Astrocyte of the hippocampus (primary cell): ENCODE measurements around the gene DTX1.
A peak's percentile ranks its signal among the peaks of the same experiment; 100 is the strongest.

Source experiments
- DNase-seq: peaks from one replicate; pipeline ENCODE4 v3.0.0; 2011; ENCODE audit warnings: low read depth, low spot score

DTX1 gene

DNA sequence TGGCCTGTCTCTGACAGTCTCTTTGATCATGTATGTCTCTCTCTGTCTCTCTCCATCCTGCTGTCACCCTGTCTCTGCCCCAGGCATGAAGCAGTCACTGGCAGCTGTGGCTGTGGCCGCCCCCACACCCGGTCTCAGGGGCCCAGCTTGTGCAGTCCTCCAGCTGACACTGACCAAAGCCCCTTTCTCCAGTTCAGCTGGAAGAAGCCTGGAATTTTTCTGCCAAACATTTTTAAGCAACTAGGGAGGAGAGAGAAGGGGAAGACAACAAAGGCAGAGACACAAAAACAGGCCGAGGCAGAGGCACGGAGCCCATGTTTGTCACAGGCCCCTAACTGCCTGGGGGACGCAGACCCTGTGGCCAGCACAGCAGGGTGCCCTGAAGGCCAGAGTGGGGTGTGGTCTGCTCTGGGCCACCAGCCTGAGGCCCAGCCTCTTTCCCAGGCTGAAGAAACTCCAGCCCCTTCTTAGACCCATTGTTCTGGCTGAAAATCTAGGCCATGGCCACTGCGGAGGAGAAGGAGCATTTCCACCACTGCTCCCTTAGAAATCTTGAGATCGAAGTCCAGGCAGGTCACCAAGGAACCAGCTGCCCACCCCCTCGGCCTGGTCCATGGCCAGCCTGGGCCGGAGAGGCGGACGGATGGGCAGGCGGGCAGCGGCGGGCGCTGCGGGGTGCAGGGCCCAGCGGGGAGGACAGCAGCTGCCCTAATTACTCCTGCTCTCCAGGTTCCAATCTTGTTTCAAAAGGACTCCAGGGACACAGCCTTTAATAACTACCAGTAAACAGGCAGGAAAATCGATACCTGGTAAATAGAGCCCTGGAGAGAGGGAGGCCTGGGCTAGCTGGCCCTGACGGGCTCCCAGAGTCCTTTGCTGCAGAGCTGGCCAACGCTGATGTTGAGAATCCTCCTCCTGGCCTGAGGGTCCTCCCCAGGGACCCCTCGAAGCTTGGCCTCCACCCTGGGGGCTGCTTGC is 14.9 kb downstream of the DTX1 start:
- DNase-seq, result no peak

DNA sequence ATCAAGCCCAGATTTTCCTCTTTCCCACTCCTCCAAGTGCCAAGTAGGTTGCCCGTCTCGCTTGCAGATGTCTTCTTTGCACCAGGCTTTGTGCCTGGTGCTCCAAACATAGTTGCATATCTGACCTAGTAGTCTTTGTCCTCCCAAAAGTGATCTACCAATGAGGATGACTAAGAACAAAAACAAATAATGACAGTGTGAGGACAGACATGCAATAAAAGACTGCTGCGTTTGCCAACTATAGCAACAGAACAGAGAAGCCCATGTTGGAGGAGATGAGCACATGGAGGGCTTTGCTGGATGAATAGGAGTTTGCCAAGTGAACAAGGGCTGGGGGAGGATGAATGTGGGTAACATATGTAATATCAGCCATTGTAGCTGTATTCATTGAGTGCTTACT is 15.6 kb downstream of the DTX1 start:
- no peak for DNase-seq

DNA sequence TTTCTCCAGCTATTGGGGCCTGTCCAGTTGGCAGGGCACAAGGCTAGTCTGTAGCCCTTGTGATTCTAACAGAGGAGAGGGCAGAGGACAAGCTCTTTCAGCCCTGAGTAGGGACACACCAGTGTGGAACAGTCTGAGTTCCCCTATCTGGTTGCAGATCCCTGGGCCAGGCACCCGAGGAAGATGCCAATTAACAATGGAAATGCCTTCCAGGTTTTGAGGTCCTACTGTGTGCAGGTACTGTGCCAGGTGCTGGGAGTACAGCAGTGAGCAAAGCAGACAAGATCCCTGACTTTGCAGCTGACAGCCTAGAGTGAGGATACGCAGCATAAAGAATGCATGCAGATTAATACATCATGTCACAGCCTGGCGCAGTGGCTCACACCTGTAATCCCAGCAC is 17.1 kb downstream of the DTX1 start:
- DNase-seq, result no peak

DNA sequence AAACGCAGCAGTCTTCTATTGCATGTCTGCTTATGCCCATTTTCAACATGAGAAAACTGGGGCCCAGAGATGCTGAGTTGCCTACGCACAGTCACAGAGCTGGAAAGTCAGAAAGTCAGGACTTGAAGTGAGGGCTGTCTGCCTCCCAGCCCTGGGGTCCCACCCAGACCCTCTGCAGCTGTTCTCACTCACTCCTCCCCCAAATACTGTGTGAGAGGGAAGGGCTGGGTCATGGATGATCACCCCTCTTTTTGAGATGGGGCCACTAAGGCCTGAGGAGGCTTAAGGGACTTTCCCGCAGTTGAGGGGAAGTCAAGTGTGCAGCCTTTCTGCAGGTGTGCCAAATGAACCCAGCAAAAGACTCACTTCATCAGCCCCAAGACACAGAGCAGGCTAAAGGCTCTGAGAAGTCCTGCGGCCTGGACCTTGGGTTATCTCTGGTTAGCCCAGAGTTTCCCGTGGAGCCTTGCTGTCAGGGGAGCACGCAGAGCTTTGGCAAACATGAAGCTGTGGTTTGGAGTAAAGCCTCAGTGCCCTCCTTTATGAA is 18.7 kb downstream of the DTX1 start:
- no peak for DNase-seq

DNA sequence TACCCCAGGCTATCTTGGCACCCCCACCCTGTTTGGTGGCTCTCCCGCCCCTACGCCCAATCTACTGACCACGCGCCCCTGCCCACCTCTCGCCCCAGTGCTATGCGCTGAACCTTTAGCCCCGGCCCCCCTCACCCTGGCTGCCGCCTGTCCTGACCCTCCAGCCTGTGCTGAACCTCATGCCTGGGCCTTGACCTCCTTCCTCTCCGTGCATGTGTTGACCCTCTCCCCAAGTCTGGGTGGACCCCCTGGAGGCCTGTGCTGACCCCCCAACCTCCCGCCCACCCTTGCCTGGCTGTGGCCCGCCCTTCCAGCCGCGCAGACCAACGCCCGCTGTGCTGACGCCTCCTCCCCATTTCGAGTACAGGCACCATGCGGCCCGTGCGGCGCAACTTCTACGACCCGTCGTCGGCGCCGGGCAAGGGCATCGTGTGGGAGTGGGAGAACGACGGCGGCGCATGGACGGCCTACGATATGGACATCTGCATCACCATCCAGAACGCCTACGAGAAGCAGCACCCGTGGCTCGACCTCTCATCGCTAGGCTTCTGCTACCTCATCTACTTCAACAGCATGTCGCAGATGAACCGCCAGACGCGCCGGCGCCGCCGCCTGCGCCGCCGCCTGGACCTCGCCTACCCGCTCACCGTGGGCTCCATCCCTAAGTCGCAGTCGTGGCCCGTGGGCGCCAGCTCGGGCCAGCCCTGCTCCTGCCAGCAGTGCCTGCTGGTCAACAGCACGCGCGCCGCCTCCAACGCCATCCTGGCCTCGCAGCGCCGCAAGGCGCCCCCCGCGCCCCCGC is 20.7 kb downstream of the DTX1 start:
- no peak for DNase-seq

DNA sequence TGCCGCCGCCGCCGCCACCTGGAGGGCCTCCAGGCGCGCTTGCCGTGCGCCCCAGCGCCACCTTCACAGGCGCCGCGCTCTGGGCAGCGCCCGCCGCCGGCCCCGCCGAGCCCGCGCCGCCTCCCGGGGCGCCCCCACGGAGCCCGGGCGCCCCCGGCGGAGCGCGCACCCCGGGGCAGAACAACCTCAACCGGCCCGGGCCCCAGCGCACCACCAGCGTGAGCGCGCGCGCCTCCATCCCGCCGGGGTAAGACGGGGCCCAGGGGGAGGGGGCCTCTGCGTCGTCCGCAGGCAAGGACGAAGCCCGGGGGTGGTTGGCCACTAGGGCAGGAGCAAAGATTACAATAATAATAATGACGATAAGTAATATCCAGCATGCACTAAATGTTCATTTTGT is 21.3 kb downstream of the DTX1 start:
- no peak for DNase-seq

DNA sequence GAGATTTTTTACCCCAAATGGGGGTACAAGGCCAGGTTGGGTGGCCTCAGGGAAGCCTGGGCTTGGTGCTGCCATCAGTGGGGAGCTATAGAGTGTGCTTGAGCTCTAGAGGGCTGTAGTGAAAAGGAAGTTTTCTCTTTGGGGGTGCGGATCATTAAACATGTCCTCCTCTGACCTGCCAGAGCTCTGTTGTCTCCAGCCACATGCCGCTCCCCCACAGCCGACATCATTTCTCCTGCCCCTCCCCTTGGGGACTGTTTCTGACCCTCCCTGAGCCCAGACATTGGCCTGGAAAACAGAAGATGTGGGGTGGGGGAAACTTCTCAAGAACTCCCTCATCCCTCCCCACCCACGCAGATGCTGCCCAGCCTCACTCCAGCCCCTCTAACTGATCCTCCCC is 25.3 kb downstream of the DTX1 start:
- DNase-seq, result no peak

DNA sequence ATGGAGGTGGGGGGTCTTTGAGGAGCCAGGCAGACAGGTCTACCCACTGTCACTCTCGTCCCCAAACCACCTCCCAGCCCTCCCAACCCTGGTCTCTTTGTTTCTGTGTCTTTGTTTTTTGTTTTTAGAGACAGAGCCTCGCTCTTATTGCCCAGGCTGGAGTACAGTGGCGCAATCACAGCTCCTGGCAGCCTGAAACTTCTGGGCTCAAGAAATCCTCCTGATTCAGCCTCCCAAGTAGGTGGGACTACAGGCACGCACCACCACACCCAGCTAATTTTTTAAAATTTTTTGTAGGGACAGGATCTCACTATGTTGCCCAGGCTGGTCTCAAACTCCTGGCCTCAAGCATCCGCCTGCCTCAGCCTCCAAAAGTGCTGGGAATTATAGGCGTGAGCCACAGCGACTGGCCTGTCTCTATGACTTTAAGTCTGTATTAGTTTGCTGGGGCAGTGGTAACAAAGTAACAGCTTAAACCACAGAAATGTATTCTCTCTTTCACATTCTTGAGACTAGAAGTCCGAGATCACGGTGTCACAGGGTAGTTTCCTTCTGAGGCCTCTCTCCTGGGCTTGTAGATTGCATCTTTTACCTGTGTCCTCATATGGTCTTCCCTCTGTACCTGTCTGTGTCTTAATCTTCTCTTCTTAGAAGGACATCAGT is 26.1 kb downstream of the DTX1 start:
- no peak for DNase-seq

DNA sequence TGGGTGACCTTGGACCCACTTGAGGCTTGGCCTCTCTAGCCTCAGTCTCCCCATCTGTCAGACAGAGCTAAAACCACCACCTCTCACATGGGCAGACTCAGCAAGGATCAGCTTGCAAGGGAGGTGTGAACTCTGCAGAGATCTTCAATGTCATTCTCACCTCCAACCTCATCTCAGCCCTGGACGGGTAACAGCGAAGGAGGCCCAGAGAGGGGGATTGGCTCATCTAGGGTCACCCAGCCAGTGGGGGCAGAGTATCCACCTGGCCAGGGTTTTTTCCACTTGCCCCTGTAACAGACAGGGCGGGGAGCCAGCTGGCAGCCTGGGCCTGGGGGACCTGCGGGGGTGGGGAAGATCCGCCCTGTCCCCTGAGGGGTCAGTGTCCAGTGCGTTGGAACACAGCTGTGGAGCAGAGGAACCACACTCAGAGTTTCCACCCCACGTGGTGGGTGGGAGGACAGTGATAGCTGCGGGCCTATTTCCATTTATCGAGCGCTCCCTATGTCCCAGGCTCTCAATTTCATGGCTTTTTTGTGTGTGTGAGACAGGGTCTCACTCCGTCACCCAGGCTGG is 27.4 kb downstream of the DTX1 start:
- no peak for DNase-seq

DNA sequence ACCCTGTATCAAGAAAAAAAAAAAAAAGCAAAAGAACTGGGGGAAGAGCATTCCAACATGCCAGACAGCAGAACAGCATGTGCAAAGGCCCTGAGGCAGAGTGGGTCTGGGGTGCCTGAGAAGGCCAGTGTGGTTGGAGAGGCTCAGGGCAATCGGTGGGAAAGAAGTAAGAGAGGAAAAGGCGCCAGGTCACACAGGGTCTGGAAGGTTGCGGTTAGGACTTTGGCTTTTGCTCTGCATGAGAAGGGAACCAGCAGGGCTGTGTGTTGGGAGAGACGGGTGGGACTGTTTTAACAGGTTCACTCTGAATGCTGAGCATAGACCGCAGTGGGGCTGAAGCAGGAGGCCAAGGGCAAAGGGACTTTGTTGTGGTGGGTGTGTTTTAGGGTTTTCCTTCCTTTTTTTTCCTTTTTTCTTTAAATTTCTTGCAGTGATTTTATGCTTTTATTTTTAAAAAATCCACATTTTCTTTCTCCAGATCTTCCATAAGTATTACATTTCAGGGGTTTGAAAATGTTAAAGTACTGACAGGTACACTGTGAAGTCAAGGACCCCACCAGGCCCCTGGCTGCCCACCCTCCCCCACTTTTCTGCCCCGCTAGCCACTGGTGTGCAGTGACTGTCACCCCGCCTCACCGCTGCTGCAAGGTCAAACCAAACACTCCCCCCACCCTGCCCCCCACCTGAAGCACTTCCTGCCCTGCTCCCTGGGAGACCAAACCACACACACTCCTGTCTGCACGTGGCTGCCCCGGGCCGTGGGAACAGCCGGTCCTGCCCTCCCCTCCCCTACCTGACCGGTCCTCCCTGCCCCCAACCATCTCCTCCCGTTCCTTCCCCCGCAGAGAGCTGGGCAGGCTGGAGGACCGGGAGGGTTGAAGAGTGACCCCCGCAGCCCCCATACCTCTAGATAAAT is 30.0 kb downstream of the DTX1 start:
- peak; percentile 21 for DNase-seq

DNA sequence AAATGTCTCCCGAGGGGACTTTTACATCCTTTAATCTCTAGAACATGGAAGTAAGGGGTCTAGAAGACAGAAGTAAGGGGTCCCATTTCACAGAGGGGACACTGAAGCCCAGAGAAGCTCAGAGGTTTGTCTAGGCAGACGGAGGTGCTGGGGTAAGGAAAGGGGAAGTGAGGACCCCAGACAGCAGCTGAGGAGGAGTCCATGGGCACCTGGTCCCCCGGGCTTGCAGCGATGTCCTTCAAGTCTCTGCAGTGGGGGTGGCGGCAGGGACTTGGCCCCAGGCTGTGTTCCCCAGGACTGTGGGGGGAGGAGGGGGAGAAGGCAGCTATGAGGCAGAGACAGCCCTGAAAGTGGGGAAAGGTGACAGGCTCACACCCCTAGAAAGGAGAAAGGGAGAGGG is 30.7 kb downstream of the DTX1 start:
- DNase-seq, result no peak

DNA sequence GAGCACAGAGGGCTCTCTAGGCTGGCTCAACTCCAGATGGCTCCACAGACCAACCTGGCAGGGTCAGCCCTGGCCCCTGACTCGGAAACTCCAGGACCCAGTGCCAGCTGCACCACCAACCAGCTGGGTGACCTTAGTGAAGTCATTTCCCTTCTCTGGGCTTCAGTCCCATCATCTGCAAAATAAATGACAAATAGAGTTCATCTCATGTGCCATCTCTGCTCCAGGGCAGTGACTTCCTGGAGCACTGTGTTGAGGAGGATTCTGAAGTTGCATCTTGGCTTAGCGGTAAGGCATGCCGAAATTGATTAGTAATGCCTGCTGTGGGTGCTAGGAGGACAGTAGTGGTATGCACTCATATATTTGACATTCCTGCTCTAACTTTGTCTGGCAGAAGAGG is 31.5 kb downstream of the DTX1 start:
- no peak for DNase-seq

DNA sequence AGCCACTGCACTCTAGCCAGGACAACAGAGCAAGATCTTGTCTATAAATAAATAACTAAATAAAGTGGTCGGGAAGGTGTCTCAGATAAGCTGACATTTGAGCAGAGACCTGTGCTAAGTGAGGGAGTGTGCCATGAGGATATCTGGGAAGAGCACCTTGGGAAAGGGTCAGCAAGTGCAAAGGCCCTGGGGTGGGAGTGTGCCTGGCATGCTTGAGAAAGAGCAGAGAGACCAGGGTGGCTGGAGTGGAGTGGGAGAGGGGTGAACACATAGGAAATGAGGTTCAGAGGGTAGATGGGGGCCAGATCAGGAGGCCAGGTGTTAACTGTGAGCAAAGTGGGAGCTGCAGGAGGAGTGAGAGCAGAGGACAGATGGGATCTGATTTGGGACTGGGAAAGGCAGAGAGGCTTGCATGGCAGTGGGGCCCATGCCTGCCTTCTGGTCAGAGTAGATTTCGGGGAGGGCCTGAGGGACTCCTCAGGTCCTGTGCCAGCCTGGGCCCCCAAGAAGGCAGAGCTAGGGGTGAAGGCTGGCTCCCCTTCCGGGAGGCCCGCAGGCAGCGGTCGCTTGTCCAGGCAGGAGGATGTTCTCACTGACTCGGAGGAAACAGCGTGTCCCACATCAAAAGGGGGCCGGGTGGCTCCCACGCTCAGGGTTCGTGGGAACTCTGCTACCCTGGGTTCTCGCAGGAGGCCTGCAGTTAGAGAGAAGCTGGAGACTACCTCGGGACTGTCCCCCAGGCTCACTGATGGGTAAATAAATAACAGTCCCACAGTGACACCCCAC is 32.6 kb downstream of the DTX1 start:
- DNase-seq, result no peak

DNA sequence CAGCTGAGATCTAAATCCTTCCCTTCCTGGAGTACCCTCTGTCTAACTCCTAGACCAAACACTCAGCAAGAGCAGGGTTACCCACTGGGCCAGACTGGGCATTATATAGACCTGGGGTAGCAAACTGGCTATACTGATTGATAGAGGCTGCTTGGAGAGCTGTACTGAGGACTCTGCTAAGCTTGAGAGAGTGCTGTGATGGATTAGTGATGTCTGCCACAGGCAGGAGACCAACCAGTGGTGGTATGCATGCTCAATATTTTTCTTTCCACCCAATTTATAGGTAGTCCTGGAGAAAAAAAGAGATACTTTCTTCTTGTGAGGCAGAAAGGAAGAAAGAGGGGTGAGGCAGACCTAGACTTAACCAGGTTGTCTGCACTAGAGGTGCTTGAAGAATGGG is 33.3 kb downstream of the DTX1 start:
- DNase-seq, result no peak

DNA sequence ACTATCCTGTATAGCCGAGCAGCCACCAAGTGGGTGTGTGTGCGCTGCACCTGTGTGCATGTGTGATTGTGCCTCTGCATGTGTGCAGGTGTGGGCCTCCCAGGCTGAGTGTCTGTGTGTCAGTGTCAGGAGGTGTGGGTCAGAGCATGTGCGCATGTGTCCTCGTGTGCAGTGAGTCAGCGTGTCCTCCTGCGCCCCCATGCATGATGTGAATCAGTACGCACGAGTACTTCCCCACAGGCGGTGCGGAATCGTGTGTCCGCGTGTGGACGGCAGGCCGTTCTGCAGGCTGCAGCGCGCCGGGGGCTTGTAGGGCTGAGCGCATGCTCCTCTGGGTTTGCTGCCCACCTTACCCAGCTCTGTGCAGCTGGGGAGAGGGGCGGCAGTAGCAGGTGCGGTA is 34.2 kb downstream of the DTX1 start:
- DNase-seq, result no peak

DNA sequence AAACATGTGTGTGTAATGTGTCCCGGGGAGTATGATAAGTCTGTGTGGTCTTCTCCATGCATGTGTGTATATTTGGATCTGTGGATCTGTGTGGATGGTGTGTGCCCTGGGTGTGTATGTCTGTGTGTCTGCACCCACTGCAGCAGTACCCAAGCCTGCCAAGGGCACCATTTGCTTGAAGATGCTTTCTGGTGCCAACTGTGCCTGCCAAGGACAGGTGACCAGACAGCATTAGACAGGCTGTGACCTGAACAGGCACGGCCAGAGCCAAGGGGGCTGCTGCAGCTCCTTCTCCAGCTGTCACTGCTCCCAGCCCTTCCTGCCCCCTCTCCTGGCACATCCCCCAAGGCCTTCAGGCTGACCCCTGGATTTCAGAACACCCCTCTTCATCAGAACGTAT is 35.0 kb downstream of the DTX1 start:
- no peak for DNase-seq

DNA sequence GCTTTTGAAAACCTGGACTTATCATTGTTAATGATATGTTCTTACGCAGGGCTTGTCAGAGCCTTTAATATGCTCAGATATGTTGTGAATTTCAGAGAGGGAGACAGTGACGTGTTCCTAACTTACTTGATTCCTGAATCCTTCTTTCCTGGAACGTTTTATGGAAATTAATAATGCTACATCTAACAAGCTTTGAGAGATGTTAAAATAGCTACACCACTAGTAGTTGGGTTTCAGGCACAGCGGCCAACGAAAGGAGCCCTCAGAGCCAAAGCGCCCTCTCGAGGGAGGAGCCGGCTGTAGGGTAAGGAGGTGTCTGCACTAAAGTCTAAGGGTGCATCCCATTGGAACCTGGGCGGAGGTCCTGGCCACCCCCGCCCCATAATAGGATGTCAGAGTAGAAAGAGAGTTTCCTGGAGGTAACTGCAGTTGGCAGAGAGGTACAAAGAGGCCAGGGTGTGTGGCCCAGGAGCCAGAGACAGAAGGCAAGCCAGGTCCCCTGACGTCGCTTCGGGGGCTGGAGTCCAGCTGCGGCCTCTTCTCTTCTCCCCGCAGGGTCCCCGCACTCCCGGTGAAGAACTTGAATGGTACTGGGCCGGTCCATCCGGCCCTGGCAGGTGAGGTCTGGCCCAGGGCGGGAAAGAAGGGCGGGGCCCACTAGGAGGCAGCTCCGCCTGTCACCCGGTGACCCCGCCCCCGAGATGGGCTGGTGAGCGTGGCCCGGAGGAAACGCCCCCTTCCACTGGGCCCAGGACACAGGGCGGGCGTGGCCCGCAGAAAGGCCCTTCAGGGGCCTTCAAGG is 36.3 kb downstream of the DTX1 start:
- DNase-seq, result no peak

DNA sequence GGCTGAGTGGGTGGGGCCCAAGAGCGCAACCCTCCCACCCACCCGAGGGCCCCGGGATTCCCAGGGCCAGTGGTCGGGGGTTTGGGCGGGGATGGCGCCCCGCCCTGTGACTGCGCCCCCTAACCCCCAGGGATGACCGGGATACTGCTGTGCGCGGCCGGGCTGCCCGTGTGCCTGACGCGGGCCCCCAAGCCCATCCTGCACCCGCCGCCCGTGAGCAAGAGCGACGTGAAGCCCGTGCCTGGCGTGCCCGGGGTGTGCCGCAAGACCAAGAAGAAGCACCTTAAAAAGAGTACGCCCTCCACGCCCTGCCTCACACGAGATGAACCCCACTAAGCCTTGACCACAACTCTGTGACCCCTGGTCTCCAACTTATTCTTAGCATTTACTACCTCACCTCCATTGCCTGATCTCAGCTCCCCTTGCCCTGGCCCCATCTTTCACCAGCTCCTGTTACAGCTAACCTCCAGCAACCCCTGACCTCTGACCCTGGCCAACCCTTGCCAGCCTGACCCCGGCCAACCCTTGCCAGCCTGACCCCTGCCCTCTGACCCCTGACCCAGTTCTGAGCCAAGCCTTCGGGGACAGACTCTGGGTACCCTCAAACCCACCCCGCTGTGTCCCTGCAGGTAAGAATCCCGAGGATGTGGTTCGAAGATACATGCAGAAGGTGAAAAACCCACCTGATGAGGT is 37.0 kb downstream of the DTX1 start:
- no peak for DNase-seq
